Progenitor cell of endocrine pancreas (in vitro differentiated cells): ENCODE measurements around the gene OBSCN. TPM values are rescaled to one million over a fixed set of nuclear protein-coding genes. Genes with fewer than 3 reads are reported as not detected.
"Not testable (repeated sequence)": the region's sequence is repeated elsewhere in the genome, so short reads cannot be mapped to it uniquely, and the experiment has no call there.

ENCODE experiments used
- DNase-seq: peaks from one replicate; pipeline ENCODE4 v3.0.0; 2021; ENCODE audit warnings: low spot score; ENCODE audit not compliant: unreplicated experiment
- H3K27ac Mint-ChIP-seq: 2 replicates; pipeline ENCODE4 v1.8.0; 2021; ENCODE audit warnings: mild to moderate bottlenecking, moderate library complexity, mixed read lengths
- H3K27me3 Mint-ChIP-seq: 2 replicates; pipeline ENCODE4 v1.8.0; 2021; ENCODE audit warnings: mixed read lengths
- H3K36me3 Mint-ChIP-seq: 2 replicates; pipeline ENCODE4 v1.8.0; 2022; ENCODE audit warnings: mixed read lengths; ENCODE audit not compliant: insufficient read depth
- H3K4me1 Mint-ChIP-seq: 2 replicates; pipeline ENCODE4 v1.8.0; 2021; ENCODE audit warnings: low read depth, mixed read lengths
- H3K4me3 Mint-ChIP-seq: 2 replicates; pipeline ENCODE4 v1.8.0; 2021; ENCODE audit warnings: low read depth, mild to moderate bottlenecking, moderate library complexity, mixed read lengths
- H3K9me3 Mint-ChIP-seq: 2 replicates; pipeline ENCODE4 v1.8.0; 2021; ENCODE audit warnings: low read depth, mixed read lengths
- CTCF ChIP-seq: fragments of 200-600 bp; sonication (generic); IDR thresholded peaks from one replicate; pipeline ENCODE4 v1.5.0; 2021; ENCODE audit warnings: antibody characterized with exemption, mild to moderate bottlenecking; ENCODE audit not compliant: unreplicated experiment
- total RNA-seq: library from RNA; stranded (reverse); gene quantifications from 2 replicates; pipeline ENCODE4 v1.2.1, GENCODE V29; 2021

OBSCN gene
- total RNA-seq, 1 donor from 2014 or later, result 57.5 TPM

GRCh38 chr1:228238461-228238860, 30.6 kb downstream of the OBSCN start:
- H3K27me3 Mint-ChIP-seq, result no peaks in the 10 kb centered on the region
- peaks cover 51% of the 10 kb centered on the region for H3K9me3 Mint-ChIP-seq

GRCh38 chr1:228240411-228241240, 32.8 kb downstream of the OBSCN start:
- Mint-ChIP-seq H3K36me3 (peaks cover 76% of the 10 kb centered on the region), H3K9me3 (peaks cover 60% of the 10 kb centered on the region), H3K4me1 (no peaks in the 10 kb centered on the region), H3K27ac (no peak overlapping the region), H3K27me3 (no peaks in the 10 kb centered on the region), H3K4me3 (no peak overlapping the region)
- TF ChIP-seq CTCF, result no peak
- no peak for DNase-seq

More at GRCh38 chr1:228238461-228238860, 30.6 kb downstream of the OBSCN start:
- Mint-ChIP-seq H3K4me3 (no peak overlapping the region), H3K36me3 (peaks cover 64% of the 10 kb centered on the region), H3K4me1 (peaks cover 5% of the 10 kb centered on the region), H3K27ac (no peak overlapping the region)
- DNase-seq, result no peak
- no peak for TF ChIP-seq CTCF

- H3K9me3 Mint-ChIP-seq, result peaks cover 63% of the 10 kb centered on the region
- no peak for DNase-seq
- H3K36me3 Mint-ChIP-seq, result peaks cover 79% of the 10 kb centered on the region
- no peaks in the 10 kb centered on the region for H3K4me1 Mint-ChIP-seq
- H3K27ac Mint-ChIP-seq, result no peak overlapping the region
- H3K27me3 Mint-ChIP-seq, result no peaks in the 10 kb centered on the region
- TF ChIP-seq CTCF, result no peak
- no peak overlapping the region for H3K4me3 Mint-ChIP-seq
These were observed 33.4 kb downstream of the OBSCN start for GRCh38 chr1:228241259-228241658.

GRCh38 chr1:228242409-228242808, 34.6 kb downstream of the OBSCN start:
- Mint-ChIP-seq H3K9me3 (peaks cover 64% of the 10 kb centered on the region), H3K4me3 (no peak overlapping the region), H3K36me3 (peaks cover 84% of the 10 kb centered on the region), H3K27me3 (no peaks in the 10 kb centered on the region), H3K4me1 (no peaks in the 10 kb centered on the region), H3K27ac (no peak overlapping the region)
- TF ChIP-seq CTCF, result no peak
- DNase-seq, result no peak

- DNase-seq, result no peak
- H3K27ac Mint-ChIP-seq, result no peak overlapping the region
- H3K27me3 Mint-ChIP-seq, result no peaks in the 10 kb centered on the region
- peaks cover 87% of the 10 kb centered on the region for H3K36me3 Mint-ChIP-seq
- no peak overlapping the region for H3K4me3 Mint-ChIP-seq
- H3K4me1 Mint-ChIP-seq, result no peaks in the 10 kb centered on the region
- TF ChIP-seq CTCF, result no peak
- peaks cover 64% of the 10 kb centered on the region for H3K9me3 Mint-ChIP-seq
These were observed 35.2 kb downstream of the OBSCN start for GRCh38 chr1:228243093-228243492.

- not testable (repeated sequence) for H3K27ac Mint-ChIP-seq, H3K4me1 Mint-ChIP-seq, H3K4me3 Mint-ChIP-seq, H3K27me3 Mint-ChIP-seq, DNase-seq
- Mint-ChIP-seq H3K9me3 (peaks cover 58% of the 10 kb centered on the region), H3K36me3 (peaks cover 81% of the 10 kb centered on the region)
These were observed 36.1 kb downstream of the OBSCN start for GRCh38 chr1:228243989-228244388.
